Fibroblast of skin of right quadriceps (primary cell): ENCODE data around the gene OR5H1.
"Not testable (repeated sequence)": the region's sequence is repeated elsewhere in the genome, so short reads cannot be mapped to it uniquely, and the experiment has no call there.

Source experiments
- DNase-seq: peaks from one replicate; pipeline ENCODE4 v3.0.0-alpha.2; 2013

Gene OR5H1

GRCh38 chr3:98130421-98130820 is at the start of gene OR5H1:
Gene OR5H1 (plus strand): TSS chr3:98130721. CDS start chr3:98132698, 1,977 bp downstream.
- DNase-seq = no peak

DNA sequence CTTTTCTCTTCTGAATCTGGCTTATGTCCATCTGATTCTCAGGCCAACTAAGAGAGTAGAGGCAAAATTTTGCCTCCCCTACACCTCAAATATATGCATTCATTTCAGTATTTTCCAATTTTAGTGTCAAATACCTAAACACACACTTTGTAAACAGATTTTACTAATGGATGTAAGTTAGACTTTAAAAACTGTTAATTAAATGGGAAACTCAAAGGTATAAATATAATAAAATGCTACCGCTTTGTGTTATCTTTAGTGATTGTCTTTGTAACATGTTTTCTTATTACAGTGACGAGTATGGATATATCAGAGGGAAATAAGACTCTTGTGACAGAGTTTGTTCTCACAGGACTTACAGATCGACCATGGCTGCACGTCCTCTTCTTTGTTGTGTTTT is 43.6 kb upstream of the OR5H1 start, which contains the start of gene OR5AC2:
OR5AC2 (plus strand) TSS at position 301 of the 400 bp plus-strand sequence; CDS start at position 301, 0 bp downstream.
- no peak for DNase-seq

GRCh38 chr3:98095882-98096281 is 34.6 kb upstream of the OR5H1 start:
- DNase-seq = no peak

DNA sequence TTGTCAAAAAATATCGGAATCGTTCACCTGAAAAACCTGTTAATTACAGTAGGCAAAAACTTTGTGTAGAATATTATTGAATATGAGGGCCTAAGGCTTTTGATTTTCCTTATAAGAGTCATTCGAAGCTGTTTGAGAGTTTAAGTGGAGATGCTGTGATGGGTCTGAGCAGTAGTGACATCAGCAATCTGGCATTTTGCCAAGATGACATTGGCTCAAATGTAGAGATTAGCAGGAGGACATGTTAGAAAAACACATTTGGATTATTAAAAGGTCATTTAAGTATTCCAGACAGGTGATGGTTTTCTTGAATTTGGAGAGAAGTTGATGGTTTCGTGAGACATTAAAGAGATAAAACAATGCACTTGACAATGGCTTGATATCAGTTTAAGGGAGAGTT is 30.7 kb upstream of the OR5H1 start:
- DNase-seq = no peak

- no peak for DNase-seq
These were observed 22.4 kb upstream of the OR5H1 start for GRCh38 chr3:98108162-98108561.

- DNase-seq = no peak
These were observed 20.5 kb upstream of the OR5H1 start for GRCh38 chr3:98109807-98110549.

DNA sequence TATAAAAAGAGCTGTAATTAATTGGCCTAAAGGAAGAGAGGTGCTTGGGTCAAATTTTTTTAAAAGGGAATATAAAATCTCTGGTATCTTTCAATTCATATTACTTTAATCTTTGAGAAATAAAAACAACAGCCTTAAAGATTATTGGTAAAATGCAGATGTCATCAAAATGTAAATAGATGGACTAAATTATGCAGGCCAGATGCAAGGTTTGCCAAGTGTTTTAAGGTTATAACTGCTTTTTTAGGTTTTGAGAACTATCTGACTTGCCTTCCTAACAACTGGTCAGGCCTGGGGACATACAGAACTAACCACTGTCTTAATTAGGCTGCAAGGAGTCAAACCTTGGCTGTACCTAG is 20.0 kb upstream of the OR5H1 start:
- DNase-seq = no peak

GRCh38 chr3:98114264-98114663 is 16.3 kb upstream of the OR5H1 start:
- DNase-seq = no peak

- no peak for DNase-seq
These were observed 14.8 kb upstream of the OR5H1 start for GRCh38 chr3:98115717-98116116.

GRCh38 chr3:98136631-98137030 is 6.1 kb downstream of the OR5H1 start:
- no peak for DNase-seq

DNA sequence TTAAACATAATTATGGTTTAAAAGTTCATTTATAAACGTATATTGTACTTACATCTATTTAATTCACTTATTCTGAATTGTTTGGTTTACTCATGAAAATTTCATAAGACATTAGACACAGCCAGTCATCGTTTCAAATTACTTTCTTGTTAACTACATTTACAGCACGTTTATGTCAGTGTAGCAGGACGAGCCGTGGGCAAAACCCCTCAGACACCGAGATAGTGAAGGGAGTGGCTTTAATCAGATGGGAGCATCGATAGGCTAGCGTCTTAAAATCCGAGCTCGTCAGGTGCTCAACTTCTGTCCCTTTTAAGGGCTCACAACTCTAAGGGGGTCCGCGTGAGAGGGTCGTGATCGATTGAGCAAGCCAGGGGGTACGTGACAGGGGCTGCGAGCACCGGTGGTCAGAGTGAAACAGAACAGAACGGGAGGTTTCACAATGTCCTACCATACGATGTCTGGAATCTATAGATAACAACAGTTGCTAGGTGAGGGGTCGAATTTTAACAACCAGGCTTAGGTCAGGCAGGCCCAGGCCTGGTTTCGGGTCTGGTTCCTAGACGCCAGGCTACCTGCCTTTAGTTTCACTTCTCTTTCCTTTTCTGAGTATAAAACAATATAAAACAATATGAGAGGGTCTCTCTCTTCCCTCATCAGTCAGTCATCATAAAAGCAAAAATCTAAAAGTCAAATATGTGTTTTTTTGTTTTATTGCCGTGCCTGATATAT is 7.5 kb downstream of the OR5H1 start:
- not testable (repeated sequence) for DNase-seq

- no peak for DNase-seq
These were observed 10.0 kb downstream of the OR5H1 start for GRCh38 chr3:98140531-98140930.

GRCh38 chr3:98147179-98147578 is 16.7 kb downstream of the OR5H1 start, which contains the start of gene OR5H14:
Gene OR5H14 (plus strand): TSS chr3:98147479. CDS start chr3:98149386, 1,907 bp downstream.
- DNase-seq = no peak

DNA sequence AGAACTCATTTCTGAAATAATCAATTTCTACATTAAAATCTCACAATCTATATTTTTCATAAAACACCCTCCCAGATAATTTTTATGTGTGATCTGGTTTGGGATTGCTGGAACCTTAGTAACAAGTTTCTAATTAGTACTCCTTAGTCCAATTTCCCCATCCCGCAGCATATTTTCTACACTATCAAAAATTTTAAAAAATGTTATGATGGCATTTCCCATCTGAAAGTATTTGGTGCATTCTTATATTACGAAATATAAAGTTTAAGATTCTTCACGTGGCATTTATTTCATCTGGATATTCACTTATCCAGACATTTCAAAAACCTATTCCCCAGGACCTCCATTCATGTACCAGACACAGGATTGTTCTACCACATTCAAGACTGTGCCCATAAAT is 18.2 kb downstream of the OR5H1 start:
- no peak for DNase-seq

DNA sequence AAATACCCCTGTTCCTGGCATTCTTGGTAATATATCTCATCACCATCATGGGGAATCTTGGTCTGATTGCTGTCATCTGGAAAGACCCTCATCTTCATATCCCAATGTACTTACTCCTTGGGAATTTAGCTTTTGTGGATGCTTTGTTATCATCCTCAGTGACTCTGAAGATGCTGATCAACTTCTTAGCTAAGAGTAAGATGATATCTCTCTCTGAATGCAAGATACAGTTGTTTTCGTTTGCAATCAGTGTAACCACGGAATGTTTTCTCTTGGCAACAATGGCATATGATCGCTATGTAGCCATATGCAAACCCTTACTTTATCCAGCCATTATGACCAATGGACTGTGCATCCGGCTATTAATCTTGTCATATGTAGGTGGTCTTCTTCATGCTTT is 18.9 kb downstream of the OR5H1 start:
- not testable (repeated sequence) for DNase-seq

GRCh38 chr3:98151241-98151640 is 20.7 kb downstream of the OR5H1 start:
- DNase-seq = no peak

DNA sequence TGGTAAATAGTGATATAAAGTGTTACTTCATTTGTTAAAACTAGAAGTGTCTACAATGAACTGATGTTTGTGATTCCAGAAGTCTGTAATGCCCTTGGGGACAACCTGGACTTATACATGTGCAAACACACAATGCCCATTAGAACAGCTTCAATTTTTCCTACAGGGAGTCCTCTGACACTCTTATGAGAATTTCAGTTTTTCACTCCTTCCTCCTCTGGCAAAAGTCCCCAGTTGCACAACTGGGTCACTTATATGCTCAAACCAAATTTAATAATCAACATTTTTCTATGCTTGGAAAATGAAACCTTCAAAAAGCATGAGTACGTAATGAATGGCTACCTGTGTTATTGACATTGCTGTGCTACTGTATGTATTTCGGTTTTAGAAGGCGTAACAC is 35.9 kb downstream of the OR5H1 start, which contains the start of gene OR5H15:
OR5H15 (plus strand) TSS at position 301 of the 400 bp plus-strand sequence. CDS start 2,004 bp downstream, outside the sequence.
- no peak for DNase-seq

DNA sequence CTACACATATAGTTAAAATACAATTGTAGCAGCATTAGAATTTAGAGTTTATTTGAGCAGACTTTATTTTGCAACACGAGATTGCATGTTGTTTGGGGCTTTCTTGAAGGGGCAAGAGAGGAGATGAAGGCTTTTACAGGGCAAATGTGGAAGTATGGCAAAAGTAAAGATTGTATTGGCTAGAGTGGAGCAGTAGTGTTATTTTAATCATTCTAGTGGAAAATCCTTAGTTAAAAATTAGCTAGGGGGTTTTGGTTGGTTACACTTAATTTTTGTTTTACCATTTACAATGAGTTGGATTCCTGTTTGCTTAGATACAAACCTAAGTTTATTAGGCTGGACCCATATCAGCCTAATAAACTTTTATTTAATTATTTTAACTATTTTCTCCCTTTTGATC is 40.5 kb downstream of the OR5H1 start:
- DNase-seq = no peak

GRCh38 chr3:98172621-98173020 is 42.1 kb downstream of the OR5H1 start:
- DNase-seq = no peak

DNA sequence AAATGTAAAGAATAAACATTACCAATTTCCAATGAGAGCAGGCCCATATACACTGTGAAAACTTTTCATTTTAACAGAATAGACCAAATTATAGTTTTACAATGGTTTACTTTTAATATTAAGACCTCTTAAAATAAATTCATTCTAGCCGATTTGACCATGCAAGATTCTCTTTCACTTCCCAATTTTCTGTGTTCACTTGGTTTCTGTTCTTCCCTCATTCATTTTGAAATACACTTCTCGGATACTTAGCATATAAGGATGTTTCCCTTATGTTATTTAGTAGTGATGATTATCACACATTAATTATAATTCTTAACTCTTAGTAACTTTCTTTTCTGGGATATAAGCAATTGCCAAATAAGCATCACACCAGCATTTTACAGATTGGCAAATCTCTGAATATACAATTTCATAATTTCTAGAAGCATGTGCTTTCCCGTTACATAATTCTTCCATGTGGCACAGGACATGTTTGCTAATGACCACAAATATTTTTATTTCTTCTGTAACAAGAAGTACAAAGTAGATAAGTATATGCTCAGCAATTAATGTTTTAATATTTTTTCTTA is 49.9 kb downstream of the OR5H1 start:
- no peak for DNase-seq

GRCh38 chr3:98182196-98182595 is 51.7 kb downstream of the OR5H1 start:
- DNase-seq = no peak

DNA sequence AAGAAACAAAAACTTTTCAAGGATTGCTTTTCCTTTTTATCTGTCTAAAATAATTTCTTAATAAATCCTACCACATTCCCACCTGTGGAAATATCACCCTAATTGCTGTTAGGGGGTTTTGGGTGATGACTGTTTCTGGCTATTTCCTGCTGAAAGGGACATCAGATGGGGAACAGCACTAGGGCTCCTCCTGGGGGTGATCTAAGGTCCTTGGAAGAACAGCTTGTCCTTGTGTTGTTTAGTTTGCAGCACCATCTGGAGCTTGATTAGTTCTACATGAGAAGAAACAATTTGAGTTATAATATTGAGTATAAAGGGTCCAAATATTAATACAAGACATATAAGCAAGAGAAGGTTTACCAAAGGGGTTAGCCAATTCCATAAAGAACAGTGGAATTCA is 54.7 kb downstream of the OR5H1 start:
- no peak for DNase-seq
